ENCODE measurements around the gene CASP14. TPM values are rescaled to one million over a fixed set of nuclear protein-coding genes. Genes with fewer than 3 reads are reported as not detected.
A peak's percentile ranks its signal among the peaks of the same experiment; 100 is the strongest.

CASP14 gene
- polyA plus RNA-seq, 1 donor from 2014 or later = not detected

DNA sequence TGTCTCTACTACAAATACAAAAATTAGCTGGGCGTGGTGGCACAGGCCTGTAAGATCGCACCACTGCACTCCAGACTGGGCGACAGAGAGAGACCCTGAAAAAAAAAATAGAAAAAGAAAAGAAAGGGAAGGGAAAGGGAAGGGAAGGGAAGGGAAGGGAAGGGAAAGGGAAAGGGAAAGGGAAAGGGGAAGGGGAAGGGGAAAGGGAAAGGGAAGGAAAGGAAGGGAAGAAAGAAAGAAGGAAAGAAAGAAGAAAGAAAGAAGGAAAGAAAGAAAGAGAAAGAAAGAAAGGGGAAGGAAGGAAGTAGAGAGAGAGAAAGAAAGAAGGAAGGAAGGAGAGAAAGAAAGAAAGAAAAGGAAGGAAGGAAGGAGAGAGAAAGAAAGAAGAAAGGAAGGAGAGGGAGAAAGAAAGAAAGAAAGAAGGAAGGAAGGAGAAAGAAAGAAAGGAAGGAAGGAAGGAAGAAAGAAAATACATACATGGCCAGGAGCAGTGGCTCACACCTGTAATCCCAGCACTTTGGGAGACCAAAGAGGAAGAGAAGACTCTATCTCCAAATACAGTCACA is 49.8 kb downstream of the CASP14 start:
- H3K9me3 ChIP-seq (ENCODE audit: low read length) = no peaks in the 10 kb centered on the region
- no peak overlapping the region for H3K9ac ChIP-seq (ENCODE audit: low read length)
- no peaks in the 10 kb centered on the region for H4K20me1 ChIP-seq (ENCODE audit: insufficient read depth)
- no peaks in the 10 kb centered on the region for H3K9me2 ChIP-seq (ENCODE audit: insufficient read depth, low read length)
- no peak overlapping the region for H3K4me2 ChIP-seq (ENCODE audit: low read length)
- no peaks in the 10 kb centered on the region for H3K79me2 ChIP-seq (replicated peaks; ENCODE audit: insufficient read depth, low read length)
- no peaks in the 10 kb centered on the region for H3F3A ChIP-seq (ENCODE audit: insufficient read depth, low read length, poor library complexity, severe bottlenecking)
- no peak overlapping the region for H2AFZ ChIP-seq (ENCODE audit: low read depth, low read length)
- H3K4me3 ChIP-seq (ENCODE audit: low read length) = no peak overlapping the region
- no peak overlapping the region for H3K27ac ChIP-seq (ENCODE audit: low read length)
- TF ChIP-seq MXI1 (conservative IDR thresholded peaks at IDR 0.05; ENCODE audit: poor library complexity, severe bottlenecking) (no peak), CTCF (IDR thresholded peaks at IDR 0.05; ENCODE audit: poor library complexity, severe bottlenecking) (no peak)
- TF ChIP-seq, protein P1, sequence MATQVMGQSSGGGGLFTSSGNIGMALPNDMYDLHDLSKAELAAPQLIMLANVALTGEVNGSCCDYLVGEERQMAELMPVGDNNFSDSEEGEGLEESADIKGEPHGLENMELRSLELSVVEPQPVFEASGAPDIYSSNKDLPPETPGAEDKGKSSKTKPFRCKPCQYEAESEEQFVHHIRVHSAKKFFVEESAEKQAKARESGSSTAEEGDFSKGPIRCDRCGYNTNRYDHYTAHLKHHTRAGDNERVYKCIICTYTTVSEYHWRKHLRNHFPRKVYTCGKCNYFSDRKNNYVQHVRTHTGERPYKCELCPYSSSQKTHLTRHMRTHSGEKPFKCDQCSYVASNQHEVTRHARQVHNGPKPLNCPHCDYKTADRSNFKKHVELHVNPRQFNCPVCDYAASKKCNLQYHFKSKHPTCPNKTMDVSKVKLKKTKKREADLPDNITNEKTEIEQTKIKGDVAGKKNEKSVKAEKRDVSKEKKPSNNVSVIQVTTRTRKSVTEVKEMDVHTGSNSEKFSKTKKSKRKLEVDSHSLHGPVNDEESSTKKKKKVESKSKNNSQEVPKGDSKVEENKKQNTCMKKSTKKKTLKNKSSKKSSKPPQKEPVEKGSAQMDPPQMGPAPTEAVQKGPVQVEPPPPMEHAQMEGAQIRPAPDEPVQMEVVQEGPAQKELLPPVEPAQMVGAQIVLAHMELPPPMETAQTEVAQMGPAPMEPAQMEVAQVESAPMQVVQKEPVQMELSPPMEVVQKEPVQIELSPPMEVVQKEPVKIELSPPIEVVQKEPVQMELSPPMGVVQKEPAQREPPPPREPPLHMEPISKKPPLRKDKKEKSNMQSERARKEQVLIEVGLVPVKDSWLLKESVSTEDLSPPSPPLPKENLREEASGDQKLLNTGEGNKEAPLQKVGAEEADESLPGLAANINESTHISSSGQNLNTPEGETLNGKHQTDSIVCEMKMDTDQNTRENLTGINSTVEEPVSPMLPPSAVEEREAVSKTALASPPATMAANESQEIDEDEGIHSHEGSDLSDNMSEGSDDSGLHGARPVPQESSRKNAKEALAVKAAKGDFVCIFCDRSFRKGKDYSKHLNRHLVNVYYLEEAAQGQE (IDR thresholded peaks at IDR 0.05; ENCODE audit: borderline replicate concordance) = no peak
- H3K27me3 ChIP-seq (ENCODE audit: insufficient read depth, low read depth, low read length) = no peaks in the 10 kb centered on the region
- no peaks in the 10 kb centered on the region for H3K36me3 ChIP-seq (ENCODE audit: insufficient read depth, low read length)

GRCh38 chr19:15101479-15102082 is 52.3 kb downstream of the CASP14 start:
- TF ChIP-seq EP300 (conservative IDR thresholded peaks at IDR 0.05; ENCODE audit: poor library complexity, severe bottlenecking) (no peak), SMC3 (conservative IDR thresholded peaks at IDR 0.05; ENCODE audit: poor library complexity) (no peak), MXI1 (conservative IDR thresholded peaks at IDR 0.05; ENCODE audit: poor library complexity, severe bottlenecking) (no peak), POLR2AphosphoS5 (IDR thresholded peaks at IDR 0.05) (no peak), CTCF (IDR thresholded peaks at IDR 0.05; ENCODE audit: poor library complexity, severe bottlenecking) (peak; percentile 52), EZH2 (IDR thresholded peaks at IDR 0.05; ENCODE audit: borderline replicate concordance, insufficient read depth, low read length, poor library complexity, severe bottlenecking) (no peak), RAD21 (conservative IDR thresholded peaks at IDR 0.05) (peak; percentile 34), TAF1 (IDR thresholded peaks at IDR 0.05; ENCODE audit: low read depth) (no peak)
- TF ChIP-seq, protein P1 (IDR thresholded peaks at IDR 0.05; ENCODE audit: borderline replicate concordance) = no peak
- peaks cover under 1% of the 10 kb centered on the region for H3K27me3 ChIP-seq (ENCODE audit: insufficient read depth, low read depth, low read length)
- H4K20me1 ChIP-seq (ENCODE audit: insufficient read depth) = no peaks in the 10 kb centered on the region
- H3F3A ChIP-seq (ENCODE audit: insufficient read depth, low read length, poor library complexity, severe bottlenecking) = no peaks in the 10 kb centered on the region
- H3K9me3 ChIP-seq (ENCODE audit: low read length) = peaks cover 2% of the 10 kb centered on the region
- no peak overlapping the region for H3K4me2 ChIP-seq (ENCODE audit: low read length)
- no peak overlapping the region for H2AFZ ChIP-seq (ENCODE audit: low read depth, low read length)
- no peak overlapping the region for H3K9ac ChIP-seq (ENCODE audit: low read length)
- no peak overlapping the region for H3K4me3 ChIP-seq (ENCODE audit: low read length)
- no peaks in the 10 kb centered on the region for H3K36me3 ChIP-seq (ENCODE audit: insufficient read depth, low read length)
- no peak overlapping the region for H3K27ac ChIP-seq (ENCODE audit: low read length)
- no peaks in the 10 kb centered on the region for H3K79me2 ChIP-seq (replicated peaks; ENCODE audit: insufficient read depth, low read length)
- no peaks in the 10 kb centered on the region for H3K9me2 ChIP-seq (ENCODE audit: insufficient read depth, low read length)
